CD14-positive monocyte (primary cell): ENCODE data around the gene ANKRD12. TPM values are rescaled to one million over a fixed set of nuclear protein-coding genes. Genes with fewer than 3 reads are reported as not detected.

Experiments used
- DNase-seq, 3 donors: peaks; one replicate each; pipeline ENCODE4 v3.0.0-alpha.2; 2011 to 2022
- H2AFZ ChIP-seq: 2 replicates; pipeline ENCODE4 v1.6.0; 2012; ENCODE audit warnings: mild to moderate bottlenecking, low read depth, low read length, inconsistent platforms; ENCODE audit not compliant: insufficient read depth, poor library complexity, severe bottlenecking
- H3K27ac ChIP-seq, 2 donors: 1 replicate in 1 of 2; 2 replicates in 1 of 2; pipeline ENCODE4 v1.5.1; 2012 to 2013; ENCODE audit warnings: low read length in 2 of 2, control low read depth in 1 of 2, inconsistent platforms in 1 of 2, low read depth in 1 of 2, mild to moderate bottlenecking in 1 of 2
- H3K27me3 ChIP-seq, 2 donors: one replicate each; pipeline versions ENCODE4 v1.6.0 to v1.6.1; 2011 to 2013; ENCODE audit warnings: low read length in 2 of 2; ENCODE audit not compliant: control insufficient read depth in 2 of 2, insufficient read depth in 2 of 2
- H3K36me3 ChIP-seq, 2 donors: replicated peaks in 1 of 2; 1 replicate in 1 of 2; 2 replicates in 1 of 2; pipeline versions ENCODE4 v1.5.1 to v1.6.1; 2012 to 2013; ENCODE audit warnings: low read length in 2 of 2, control low read depth in 1 of 2, inconsistent platforms in 1 of 2, mild to moderate bottlenecking in 1 of 2; ENCODE audit not compliant: insufficient read depth in 2 of 2, control insufficient read depth in 1 of 2
- H3K4me1 ChIP-seq, 2 donors: 1 replicate in 1 of 2; 2 replicates in 1 of 2; pipeline versions ENCODE4 v1.5.1 to v1.6.1; 2012 to 2013; ENCODE audit warnings: low read length in 2 of 2, control low read depth in 1 of 2, inconsistent platforms in 1 of 2, mild to moderate bottlenecking in 1 of 2, moderate library complexity in 1 of 2; ENCODE audit not compliant: insufficient read depth in 2 of 2, control insufficient read depth in 1 of 2
- H3K4me2 ChIP-seq: replicated peaks from 2 replicates; pipeline ENCODE3; 2012; ENCODE audit warnings: low read length, moderate library complexity, mild to moderate bottlenecking; ENCODE audit not compliant: poor library complexity, severe bottlenecking; ENCODE audit errors: extremely low read depth
- H3K4me3 ChIP-seq, 3 experiments: fragments of 200-600 bp in 1 of 3; sonication (generic) in 1 of 3; replicated peaks in 1 of 3; 1 replicate in 2 of 3; 2 replicates in 1 of 3; pipeline ENCODE4 v1.5.1; 2011 to 2013; ENCODE audit warnings: low read length in 3 of 3, mild to moderate bottlenecking in 3 of 3, control low read depth in 2 of 3, low read depth in 2 of 3, inconsistent platforms in 1 of 3, moderate library complexity in 1 of 3
- H3K79me2 ChIP-seq: 2 replicates; pipeline ENCODE4 v1.6.0; 2012; ENCODE audit warnings: mild to moderate bottlenecking, control low read depth, inconsistent platforms, low read length, moderate library complexity; ENCODE audit not compliant: insufficient read depth
- H3K9ac ChIP-seq: 2 replicates; pipeline ENCODE4 v1.6.0; 2017; ENCODE audit warnings: low read length, mild to moderate bottlenecking; ENCODE audit not compliant: insufficient read depth, poor library complexity, severe bottlenecking
- H3K9me3 ChIP-seq, 2 donors: replicated peaks in 1 of 2; 1 replicate in 1 of 2; 2 replicates in 1 of 2; pipeline versions ENCODE4 v1.5.1 to v1.6.1; 2012 to 2013; ENCODE audit warnings: low read length in 2 of 2, control low read depth in 1 of 2; ENCODE audit not compliant: control insufficient read depth in 1 of 2, insufficient read depth in 1 of 2
- H4K20me1 ChIP-seq: 2 replicates; pipeline ENCODE4 v1.6.0; 2012; ENCODE audit warnings: mild to moderate bottlenecking, low read length, control low read depth, moderate library complexity; ENCODE audit not compliant: insufficient read depth
- H3K27ac Mint-ChIP-seq, 7 donors: one replicate each; pipeline ENCODE4 v1.8.0; 2020; ENCODE audit warnings: mild to moderate bottlenecking in 7 of 7, mixed read lengths in 7 of 7, moderate library complexity in 6 of 7, inconsistent platforms in 2 of 7
- H3K27me3 Mint-ChIP-seq, 3 donors: one replicate each; pipeline ENCODE4 v1.8.0; 2021 to 2022; ENCODE audit warnings: low read depth in 3 of 3, mild to moderate bottlenecking in 3 of 3, mixed read lengths in 3 of 3, moderate library complexity in 3 of 3, inconsistent platforms in 1 of 3
- H3K36me3 Mint-ChIP-seq, 2 donors: one replicate each; pipeline ENCODE4 v1.8.0; 2020; ENCODE audit warnings: mixed read lengths in 2 of 2, inconsistent platforms in 1 of 2, mild to moderate bottlenecking in 1 of 2
- H3K4me1 Mint-ChIP-seq: one replicate; pipeline ENCODE4 v1.8.0; 2020; ENCODE audit warnings: mild to moderate bottlenecking, mixed read lengths
- H3K4me3 Mint-ChIP-seq, 2 donors: one replicate each; pipeline ENCODE4 v1.8.0; 2020; ENCODE audit warnings: mild to moderate bottlenecking in 2 of 2, mixed read lengths in 2 of 2, moderate library complexity in 1 of 2
- H3K9me3 Mint-ChIP-seq, 7 donors: one replicate each; pipeline ENCODE4 v1.8.0; 2020 to 2022; ENCODE audit warnings: mixed read lengths in 7 of 7, mild to moderate bottlenecking in 6 of 7, moderate library complexity in 6 of 7, inconsistent platforms in 2 of 7
- WGBS: methylation state at CpG from one replicate; pipeline ENCODE4 v1.1.5; 2013; ENCODE audit warnings: missing lambda C conversion rate; ENCODE audit not compliant: insufficient coverage; 5-methylcytosine and 5-hydroxymethylcytosine counted together
- intact Hi-C, 2 donors: fragments of 100-400 bp; cut with micrococcal nuclease; formaldehyde crosslinking; loops; one replicate each; pipeline versions ENCODE4 v1.15.0 to v1.15.1; 2023
- polyA plus RNA-seq, 3 donors: library from polyadenylated mRNA; depleted of rRNA in 1 of 3; unstranded in 2 of 3; stranded (reverse) in 1 of 3; fragments of 300-500 nt in 2 of 3; fragments of >200 nt in 1 of 3; fragmentation: Illumina TruSeq in 2 of 3; gene quantifications; 1 replicate in 2 of 3; 2 replicates in 1 of 3; pipeline ENCODE4 v1.2.3, GENCODE V29; 2012 to 2021
- TF ChIP-seq, protein P1 (sequence below): fragments of 200-600 bp; IDR thresholded peaks from one replicate; pipeline ENCODE4 v1.8.0; 2022; ENCODE audit warnings: antibody characterized with exemption, mild to moderate bottlenecking

ANKRD12 gene
- polyA plus RNA-seq, 3 donors: 9.3 to 15.5 (median 15.4) TPM

DNA sequence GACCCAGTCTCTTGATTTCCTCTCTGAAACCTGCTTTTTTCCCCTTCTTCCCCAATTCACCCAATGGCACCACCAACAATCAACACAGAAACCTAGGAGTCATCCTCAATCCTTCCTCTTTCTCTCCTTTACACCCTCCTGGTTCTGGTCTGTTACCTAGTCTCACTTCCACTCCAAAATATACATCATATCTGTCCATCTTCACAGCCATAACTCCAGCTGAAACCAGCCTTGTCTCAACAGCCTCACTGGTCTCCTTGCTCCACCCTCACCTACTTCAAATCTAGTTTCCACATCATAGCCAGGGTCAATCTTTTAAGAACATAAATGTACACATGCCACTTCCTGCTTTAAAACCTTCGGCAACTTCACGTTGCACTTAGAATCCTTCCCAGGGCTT lies 186.2 kb downstream of the ANKRD12 start:
- WGBS: 47% methylated on average over 2 of the region's 2 CpGs
- Histone ChIP-seq H3K27me3 (no peaks in the 10 kb centered on the region), H3K4me1 (peaks cover 8 to 12% of the 10 kb centered on the region in 2 donors), H3K9me3 (peaks cover under 1 to 7% of the 10 kb centered on the region in 2 donors), H2AFZ (peak overlapping the region; percentile 7), H3K4me2 (no peak overlapping the region), H3K79me2 (no peaks in the 10 kb centered on the region), H3K4me3 (no peak overlapping the region), H4K20me1 (no peaks in the 10 kb centered on the region), H3K36me3 (no peaks in the 10 kb centered on the region), H3K9ac (no peak overlapping the region), H3K27ac (no peak overlapping the region)
- H3K9me3 Mint-ChIP-seq: peaks cover 5 to 11% (median 8%) of the 10 kb centered on the region in 7 donors
- TF ChIP-seq, protein P1, sequence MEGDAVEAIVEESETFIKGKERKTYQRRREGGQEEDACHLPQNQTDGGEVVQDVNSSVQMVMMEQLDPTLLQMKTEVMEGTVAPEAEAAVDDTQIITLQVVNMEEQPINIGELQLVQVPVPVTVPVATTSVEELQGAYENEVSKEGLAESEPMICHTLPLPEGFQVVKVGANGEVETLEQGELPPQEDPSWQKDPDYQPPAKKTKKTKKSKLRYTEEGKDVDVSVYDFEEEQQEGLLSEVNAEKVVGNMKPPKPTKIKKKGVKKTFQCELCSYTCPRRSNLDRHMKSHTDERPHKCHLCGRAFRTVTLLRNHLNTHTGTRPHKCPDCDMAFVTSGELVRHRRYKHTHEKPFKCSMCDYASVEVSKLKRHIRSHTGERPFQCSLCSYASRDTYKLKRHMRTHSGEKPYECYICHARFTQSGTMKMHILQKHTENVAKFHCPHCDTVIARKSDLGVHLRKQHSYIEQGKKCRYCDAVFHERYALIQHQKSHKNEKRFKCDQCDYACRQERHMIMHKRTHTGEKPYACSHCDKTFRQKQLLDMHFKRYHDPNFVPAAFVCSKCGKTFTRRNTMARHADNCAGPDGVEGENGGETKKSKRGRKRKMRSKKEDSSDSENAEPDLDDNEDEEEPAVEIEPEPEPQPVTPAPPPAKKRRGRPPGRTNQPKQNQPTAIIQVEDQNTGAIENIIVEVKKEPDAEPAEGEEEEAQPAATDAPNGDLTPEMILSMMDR: no peak
- peaks cover 16% of the 10 kb centered on the region for H3K4me1 Mint-ChIP-seq
- H3K4me3 Mint-ChIP-seq: peak overlapping the region in 1 of 2 donors; percentile 18
- H3K27me3 Mint-ChIP-seq: peaks cover 0 to 8% (median 1%) of the 10 kb centered on the region in 3 donors
- intact Hi-C loops: loop anchor here in 1 of 2 donors (10.0 kb wide), 1 partner anchor 248 kb away; no protein-coding TSS in a partner anchor
- DNase-seq: peak in 2 of 3 donors; percentile 2 to 16
- peak overlapping the region in 2 of 7 donors; percentile 10 to 25 for H3K27ac Mint-ChIP-seq
- no peaks in the 10 kb centered on the region for H3K36me3 Mint-ChIP-seq

DNA sequence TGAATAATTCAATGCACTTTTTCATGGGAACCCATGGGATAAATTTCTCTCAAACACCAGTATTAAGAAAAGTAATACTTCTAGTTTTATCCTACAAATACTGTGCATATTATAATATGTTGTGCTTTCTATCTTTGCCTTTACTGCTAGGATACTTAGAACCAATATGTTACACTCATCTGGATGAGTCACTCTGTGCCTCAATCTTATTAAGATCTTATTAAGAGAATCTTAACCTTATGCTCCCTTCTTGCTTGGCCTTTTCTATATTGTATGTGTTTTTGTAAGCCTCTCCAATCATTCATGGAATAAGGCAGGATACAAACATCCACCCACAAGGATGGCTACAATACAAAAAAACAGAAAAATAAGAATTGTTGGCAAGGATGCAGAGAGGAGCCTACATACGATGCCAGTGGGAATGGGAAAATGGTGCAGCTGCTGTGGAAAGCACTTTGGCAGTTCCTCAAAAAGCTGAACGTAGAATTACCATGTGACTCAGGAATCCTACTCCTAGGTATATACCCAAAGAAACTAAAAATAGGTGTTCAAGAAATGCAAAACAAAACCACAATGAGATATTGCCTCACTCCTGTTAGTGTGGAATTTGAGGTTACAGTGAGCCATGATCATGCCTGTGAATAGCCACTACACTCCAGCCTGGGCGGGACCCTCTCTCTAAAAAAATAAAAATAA lies 187.3 kb downstream of the ANKRD12 start:
- peaks cover 16% of the 10 kb centered on the region for H3K4me1 Mint-ChIP-seq
- H3K27me3 Mint-ChIP-seq: peaks cover 0 to 8% (median 1%) of the 10 kb centered on the region in 3 donors
- no peak overlapping the region for H3K27ac Mint-ChIP-seq

More for the DNA sequence above, 187.3 kb downstream of the ANKRD12 start:
- no peak overlapping the region for H3K4me3 Mint-ChIP-seq
- Histone ChIP-seq H3K4me1 (peaks cover 8 to 12% of the 10 kb centered on the region in 2 donors), H3K9me3 (peaks cover 5 to 12% of the 10 kb centered on the region in 2 donors), H2AFZ (no peak overlapping the region), H4K20me1 (no peaks in the 10 kb centered on the region), H3K27ac (no peak overlapping the region), H3K4me3 (no peak overlapping the region), H3K79me2 (no peaks in the 10 kb centered on the region), H3K4me2 (no peak overlapping the region), H3K9ac (no peak overlapping the region), H3K27me3 (no peaks in the 10 kb centered on the region), H3K36me3 (no peaks in the 10 kb centered on the region)
- intact Hi-C loops: loop anchor here in 1 of 2 donors (10.0 kb wide), 1 partner anchor 249 kb away; no protein-coding TSS in a partner anchor
- H3K36me3 Mint-ChIP-seq: no peaks in the 10 kb centered on the region
- TF ChIP-seq, protein P1: no peak
- WGBS: no CpG with 5 or more reads among the region's 3 CpGs
- H3K9me3 Mint-ChIP-seq: peaks cover 6 to 18% (median 9%) of the 10 kb centered on the region in 7 donors
- no peak for DNase-seq
